Smooth muscle cell (in vitro differentiated cells): Measurements from ENCODE around the gene CPNE4. TPM values are rescaled to one million over a fixed set of nuclear protein-coding genes. Genes with fewer than 3 reads are reported as not detected.
A peak's percentile ranks its signal among the peaks of the same experiment; 100 is the strongest.

Experiments used
- DNase-seq: peaks from one replicate; lab custom pipeline; 2025; ENCODE audit not compliant: unreplicated experiment; lab: John Stamatoyannopoulos, UW
- H2AFZ ChIP-seq: fragments of 200-600 bp; sonication (generic); 2 replicates; pipeline ENCODE4 v1.6.0; 2016; ENCODE audit warnings: antibody characterized with exemption, low read depth, mild to moderate bottlenecking
- H3F3A ChIP-seq: fragments of 200-600 bp; sonication (generic); 2 replicates; pipeline ENCODE4 v1.6.0; 2017; ENCODE audit warnings: antibody characterized with exemption, low read depth
- H3K27ac ChIP-seq: fragments of 200-600 bp; sonication (generic); 2 replicates; pipeline ENCODE4 v1.5.1; 2016; ENCODE audit warnings: low read depth, mild to moderate bottlenecking
- H3K27me3 ChIP-seq: fragments of 200-600 bp; sonication (generic); 2 replicates; pipeline ENCODE4 v1.6.1; 2016; ENCODE audit warnings: low read depth, mild to moderate bottlenecking
- H3K36me3 ChIP-seq: fragments of 200-600 bp; sonication (generic); 2 replicates; pipeline ENCODE4 v1.5.1; 2016; ENCODE audit warnings: low read depth
- H3K4me1 ChIP-seq: fragments of 200-600 bp; sonication (generic); 2 replicates; pipeline ENCODE4 v1.5.1; 2016; ENCODE audit warnings: low read depth
- H3K4me2 ChIP-seq: fragments of 200-600 bp; sonication (generic); 2 replicates; pipeline ENCODE4 v1.6.0; 2016; ENCODE audit warnings: mild to moderate bottlenecking
- H3K4me3 ChIP-seq: fragments of 200-600 bp; sonication (generic); 2 replicates; pipeline ENCODE4 v1.5.1; 2016; ENCODE audit warnings: mild to moderate bottlenecking
- H3K79me2 ChIP-seq: fragments of 200-600 bp; sonication (generic); 2 replicates; pipeline ENCODE4 v1.6.0; 2016; ENCODE audit warnings: low read depth, mild to moderate bottlenecking
- H3K9ac ChIP-seq: fragments of 200-600 bp; sonication (generic); 2 replicates; pipeline ENCODE4 v1.6.0; 2016; ENCODE audit warnings: low read depth
- H3K9me3 ChIP-seq: fragments of 200-600 bp; sonication (generic); replicated peaks from 2 replicates; pipeline ENCODE4 v1.5.1; 2016; ENCODE audit warnings: low read depth
- H4K20me1 ChIP-seq: fragments of 200-600 bp; sonication (generic); 2 replicates; pipeline ENCODE4 v1.6.0; 2016; ENCODE audit warnings: low read depth
- CTCF ChIP-seq: fragments of 200-600 bp; sonication (generic); IDR thresholded peaks from 2 replicates; pipeline ENCODE4 v1.5.1; 2017; ENCODE audit warnings: borderline replicate concordance, mild to moderate bottlenecking, antibody characterized with exemption; ENCODE audit not compliant: insufficient read depth, poor library complexity, severe bottlenecking
- WGBS: methylation state at CpG from one replicate; pipeline ENCODE4 v1.1.7; 2016; ENCODE audit warnings: low lambda C conversion rate; 5-methylcytosine and 5-hydroxymethylcytosine counted together
- polyA plus RNA-seq: library from polyadenylated mRNA; unstranded; fragments of >200 nt; fragmentation: Nextera tagmentation; extraction: Ambion mirVana; gene quantifications from 2 replicates; pipeline ENCODE4 v1.2.1, GENCODE V29; 2016
- total RNA-seq: library from RNA; depleted of rRNA; stranded (reverse); fragments of >200 nt; gene quantifications from 2 replicates; pipeline ENCODE4 v1.2.3, GENCODE V29; 2014

CPNE4 gene
- total and polyA plus RNA-seq, 2 experiments from 2014 or later = 0.05 to 1.6 TPM

- Histone ChIP-seq H3K9ac (no peak overlapping the region), H3K4me3 (no peak overlapping the region), H3K4me1 (no peaks in the 10 kb centered on the region), H3K4me2 (no peak overlapping the region), H3K27ac (no peak overlapping the region), H3K27me3 (no peaks in the 10 kb centered on the region), H3K79me2 (no peaks in the 10 kb centered on the region), H4K20me1 (no peaks in the 10 kb centered on the region), H3K36me3 (no peaks in the 10 kb centered on the region), H2AFZ (no peak overlapping the region), H3K9me3 (no peaks in the 10 kb centered on the region), H3F3A (no peaks in the 10 kb centered on the region)
- WGBS = 46% methylated on average over 2 of the region's 2 CpGs
- no peak for TF ChIP-seq CTCF
- DNase-seq = no peak
Measured at GRCh38 chr3:132008837-132009236, 26.0 kb downstream of the CPNE4 start.

GRCh38 chr3:132007617-132008016, 27.2 kb downstream of the CPNE4 start:
- TF ChIP-seq CTCF = no peak
- WGBS = 60% methylated on average over 1 of the region's 1 CpG
- Histone ChIP-seq H3K4me2 (no peak overlapping the region), H4K20me1 (no peaks in the 10 kb centered on the region), H3K27ac (no peak overlapping the region), H2AFZ (no peak overlapping the region), H3K9ac (no peak overlapping the region), H3K27me3 (no peaks in the 10 kb centered on the region), H3K4me1 (no peaks in the 10 kb centered on the region), H3F3A (no peaks in the 10 kb centered on the region), H3K4me3 (no peak overlapping the region), H3K79me2 (no peaks in the 10 kb centered on the region), H3K9me3 (no peaks in the 10 kb centered on the region), H3K36me3 (no peaks in the 10 kb centered on the region)
- no peak for DNase-seq

- no peak overlapping the region for H3K9ac ChIP-seq
- peak; percentile 47 for TF ChIP-seq CTCF
Measured at GRCh38 chr3:132006605-132007204, 28.1 kb downstream of the CPNE4 start.

GRCh38 chr3:132004571-132004970, 30.2 kb downstream of the CPNE4 start:
- Histone ChIP-seq H4K20me1 (no peaks in the 10 kb centered on the region), H3K27ac (no peak overlapping the region), H2AFZ (no peak overlapping the region), H3K36me3 (no peaks in the 10 kb centered on the region), H3K79me2 (no peaks in the 10 kb centered on the region), H3K27me3 (no peaks in the 10 kb centered on the region), H3F3A (no peaks in the 10 kb centered on the region), H3K9ac (no peak overlapping the region), H3K9me3 (no peaks in the 10 kb centered on the region), H3K4me3 (no peak overlapping the region), H3K4me1 (no peaks in the 10 kb centered on the region), H3K4me2 (no peak overlapping the region)
- no peak for DNase-seq
- TF ChIP-seq CTCF = no peak
- 46% methylated on average over 2 of the region's 2 CpGs for WGBS

More at GRCh38 chr3:132006605-132007204, 28.1 kb downstream of the CPNE4 start:
- no peak overlapping the region for H2AFZ ChIP-seq
- no peaks in the 10 kb centered on the region for H3K9me3 ChIP-seq
- no peaks in the 10 kb centered on the region for H3K27me3 ChIP-seq
- no peak overlapping the region for H3K4me2 ChIP-seq
- WGBS = 25% methylated on average over 3 of the region's 3 CpGs
- no peak overlapping the region for H3K4me3 ChIP-seq
- H3K27ac ChIP-seq = no peak overlapping the region
- no peaks in the 10 kb centered on the region for H3F3A ChIP-seq
- DNase-seq = no peak
- H4K20me1 ChIP-seq = no peaks in the 10 kb centered on the region
- H3K36me3 ChIP-seq = no peaks in the 10 kb centered on the region
- H3K79me2 ChIP-seq = no peaks in the 10 kb centered on the region
- H3K4me1 ChIP-seq = no peaks in the 10 kb centered on the region
